Activated CD4-positive, alpha-beta T cell treated with anti-CD3 and anti-CD28 coated beads, Interleukin-2, amount 50 U/mL, for 4 hours (primary cell): Measurements from ENCODE around the gene LRRTM2.
"Not testable (repeated sequence)": the region's sequence is repeated elsewhere in the genome, so short reads cannot be mapped to it uniquely, and the experiment has no call there.

Experiments
- DNase-seq, 2 experiments: peaks; one replicate each; pipeline ENCODE4 v3.0.0-alpha.2; 2020

The LRRTM2 gene

GRCh38 chr5:138874771-138875551, at the start of gene LRRTM2:
Gene LRRTM2, minus strand, starts transcription at chr5:138875335. Its CDS starts 424 bp downstream, at chr5:138874911.
- DNase-seq = no peak

GRCh38 chr5:138922494-138922893, 47.4 kb upstream of the LRRTM2 start:
- DNase-seq = no peak

DNA sequence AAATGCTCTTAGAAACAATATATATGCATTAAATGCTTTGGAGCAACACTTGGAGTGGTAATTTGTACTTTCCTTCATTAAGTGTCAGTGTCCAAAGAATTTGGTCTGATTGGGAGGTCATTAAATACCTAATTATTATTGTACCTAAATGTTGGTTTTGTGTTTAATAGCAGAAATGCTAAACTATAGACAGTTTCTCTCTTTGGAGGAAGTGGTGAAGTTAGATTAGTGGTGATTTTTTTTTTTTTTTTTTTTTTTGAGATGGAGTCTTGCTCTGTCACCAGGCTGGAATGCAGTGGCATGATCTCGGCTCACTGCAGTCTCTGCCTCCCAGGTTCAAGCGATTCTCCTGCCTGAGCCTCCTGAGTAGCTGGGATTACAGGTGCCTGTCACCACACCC, 46.2 kb upstream of the LRRTM2 start:
- not testable (repeated sequence) for DNase-seq

- no peak for DNase-seq
Observed at GRCh38 chr5:138920181-138920580, 45.0 kb upstream of the LRRTM2 start.

DNA sequence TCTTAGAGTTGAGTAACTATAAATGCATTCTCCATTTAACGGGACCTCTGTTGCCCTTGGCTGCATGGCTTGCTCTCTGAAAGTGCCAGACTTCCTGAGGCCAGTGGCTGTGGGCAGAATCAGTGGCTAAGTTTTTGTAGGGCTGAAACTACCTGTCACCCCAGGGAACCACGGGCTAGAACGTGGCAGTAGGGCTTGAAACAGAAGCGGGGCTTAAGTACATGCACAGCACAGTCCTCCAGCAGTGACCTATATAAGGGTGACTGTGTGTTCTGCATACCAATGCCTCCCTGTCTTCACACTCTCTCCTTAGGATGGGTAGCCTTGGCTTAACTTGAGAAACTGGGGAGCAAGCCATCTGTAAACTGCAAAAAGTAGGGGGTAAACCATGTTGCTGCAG, 43.6 kb upstream of the LRRTM2 start:
- DNase-seq = no peak

DNA sequence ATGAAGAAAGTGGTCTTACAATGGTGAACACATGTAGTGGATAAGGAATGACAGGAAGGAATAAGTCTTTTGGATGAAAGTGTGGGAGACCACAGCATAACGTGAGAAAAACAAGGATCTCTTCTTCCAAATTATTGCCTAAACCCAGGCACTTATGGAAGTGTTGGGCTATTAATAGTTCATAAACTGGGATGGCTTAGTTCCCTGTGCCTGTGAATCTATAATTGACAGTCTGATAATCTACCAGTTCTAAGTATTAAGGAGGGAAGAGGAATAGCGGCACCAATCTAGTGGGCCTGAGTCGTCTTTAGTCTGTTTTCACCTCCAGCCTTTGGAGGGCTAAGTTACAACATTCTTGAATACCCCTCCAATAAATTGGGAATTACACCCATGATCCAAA, 39.2 kb upstream of the LRRTM2 start:
- no peak for DNase-seq

DNA sequence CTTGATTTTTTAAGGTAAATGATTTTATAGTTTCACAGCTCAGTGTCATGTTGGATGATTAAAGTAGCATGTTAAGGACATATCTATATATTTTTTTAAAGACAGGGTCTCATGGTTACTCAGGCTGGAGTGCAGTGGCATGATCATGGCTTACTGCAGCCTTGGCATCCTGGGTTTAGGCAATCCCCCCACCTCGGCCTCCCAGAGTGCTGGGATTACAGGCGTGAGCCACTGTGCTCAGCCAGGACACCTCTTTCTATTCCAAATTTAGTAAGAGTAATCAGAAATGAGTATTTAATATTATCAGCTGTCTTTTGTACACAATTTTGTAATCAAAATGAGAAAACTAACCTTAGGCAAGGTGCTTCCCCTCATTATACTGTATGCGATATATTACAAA, 38.6 kb upstream of the LRRTM2 start:
- DNase-seq = no peak

DNA sequence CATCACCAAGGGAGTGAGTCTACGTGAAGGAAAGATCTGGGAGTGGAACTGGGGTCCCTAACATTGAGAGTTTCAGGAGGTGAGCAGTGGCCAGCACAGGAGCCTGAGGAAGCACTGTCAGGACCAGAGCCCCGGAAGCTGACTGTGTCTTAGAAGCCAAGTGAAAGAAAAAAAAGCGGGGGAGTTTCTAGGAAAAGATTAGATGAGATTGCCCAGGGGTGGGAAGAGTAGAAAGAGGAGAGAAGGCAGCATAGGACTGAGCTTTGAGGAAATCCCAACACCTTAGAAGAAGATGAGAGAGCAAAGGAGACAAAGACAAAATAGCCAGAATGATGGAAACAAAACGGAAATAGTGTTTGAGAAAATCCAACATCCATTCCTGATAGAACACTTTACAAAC, 37.0 kb upstream of the LRRTM2 start:
- no peak for DNase-seq

GRCh38 chr5:138911441-138911840, 36.3 kb upstream of the LRRTM2 start:
- DNase-seq = no peak

DNA sequence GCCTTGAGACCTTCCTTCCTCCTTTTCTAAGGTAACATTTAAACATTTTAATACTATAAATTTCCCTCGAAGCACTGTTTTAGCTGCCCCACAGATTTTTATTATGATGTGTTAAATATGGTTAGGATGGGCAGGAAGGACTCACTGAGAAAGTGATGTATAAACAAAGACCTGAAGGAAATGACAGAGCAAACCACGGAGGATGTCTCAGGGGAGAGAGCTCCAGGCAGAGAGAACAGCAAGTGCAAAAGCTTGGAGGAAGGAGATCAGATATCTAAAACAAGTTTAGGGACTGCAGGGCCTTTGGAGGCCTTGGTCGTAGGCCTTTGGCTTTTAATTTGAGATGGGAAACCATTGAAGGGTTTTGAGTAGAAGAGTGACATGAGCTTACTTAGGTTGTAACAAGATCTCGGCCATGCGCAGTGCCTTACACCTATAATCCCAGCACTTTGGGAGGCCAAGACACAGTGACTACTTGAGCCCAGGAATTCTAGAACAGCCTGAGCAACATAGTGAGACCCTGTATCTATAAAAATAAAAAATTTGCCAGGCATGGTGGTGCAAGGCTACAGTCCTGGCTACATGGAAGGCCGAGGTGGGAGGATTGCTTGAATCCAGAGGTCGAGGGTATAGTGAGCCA, 35.5 kb upstream of the LRRTM2 start:
- no peak for DNase-seq

DNA sequence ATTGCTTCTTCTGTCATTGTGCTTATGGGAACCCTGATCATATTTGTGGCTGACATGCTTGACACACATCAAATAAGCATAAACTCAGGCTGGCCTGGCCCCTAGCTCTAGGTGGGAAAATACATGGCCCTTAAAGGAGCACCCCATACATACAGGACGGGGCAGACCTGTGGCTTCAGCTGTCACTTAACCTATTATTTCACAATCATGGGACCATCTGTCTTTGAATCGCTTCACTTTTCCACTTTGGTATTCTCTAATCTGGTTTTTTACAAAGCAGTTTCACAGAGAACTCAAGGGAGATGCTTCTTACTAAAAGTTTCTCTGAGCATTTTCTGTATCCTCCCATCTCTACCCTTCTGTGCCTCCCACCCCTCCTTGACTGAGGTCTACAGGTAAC, 34.6 kb upstream of the LRRTM2 start:
- DNase-seq = no peak

DNA sequence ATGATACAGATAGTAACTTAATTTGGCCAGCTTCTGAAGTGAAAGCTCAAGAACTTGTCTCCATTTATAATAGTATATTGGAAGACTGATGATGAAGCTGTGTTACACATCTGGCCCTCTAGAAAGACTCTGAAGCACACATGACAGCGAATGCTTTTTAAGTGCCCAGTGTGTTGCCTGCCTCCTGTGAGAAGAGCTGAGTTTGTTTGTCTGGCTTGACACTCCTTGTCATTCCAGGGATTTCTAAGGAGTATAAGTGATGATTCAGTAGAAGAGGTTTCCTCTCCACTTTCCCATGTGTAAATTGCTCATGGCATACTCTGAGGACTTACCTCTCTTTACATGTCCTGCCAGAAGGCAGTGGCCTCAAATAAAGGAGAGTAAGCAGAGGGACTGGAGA, 30.4 kb upstream of the LRRTM2 start:
- no peak for DNase-seq

DNA sequence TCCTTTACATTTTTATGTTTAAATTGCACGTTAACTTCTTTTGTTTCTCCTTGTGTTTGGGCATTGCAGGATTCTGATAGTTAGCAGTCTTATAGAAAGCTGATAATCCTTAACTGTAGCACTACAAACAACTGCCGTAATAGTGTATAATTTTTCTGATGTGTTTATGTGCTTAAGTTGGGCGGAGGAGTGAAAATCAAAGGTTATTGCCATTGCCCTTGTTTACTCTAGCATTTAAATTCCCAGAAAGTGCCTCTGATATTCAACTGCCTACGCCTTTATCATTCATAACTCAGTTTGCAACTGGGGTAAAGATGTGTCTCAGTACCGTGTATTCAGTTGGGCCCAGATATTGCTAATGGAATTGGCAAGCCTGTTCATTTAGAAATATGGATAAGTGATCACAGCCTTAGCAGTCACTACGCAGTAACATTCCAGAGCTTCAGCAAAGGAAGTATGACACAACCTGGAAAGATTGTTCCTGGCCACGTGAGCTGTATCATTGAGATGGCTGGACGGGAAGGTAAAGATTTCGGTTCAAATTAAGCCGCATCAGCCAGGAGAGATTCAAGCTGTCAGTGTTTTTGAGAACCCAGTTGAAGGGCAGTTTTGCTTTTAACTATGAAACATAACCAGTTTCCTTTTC, 28.1 kb upstream of the LRRTM2 start:
- no peak for DNase-seq

DNA sequence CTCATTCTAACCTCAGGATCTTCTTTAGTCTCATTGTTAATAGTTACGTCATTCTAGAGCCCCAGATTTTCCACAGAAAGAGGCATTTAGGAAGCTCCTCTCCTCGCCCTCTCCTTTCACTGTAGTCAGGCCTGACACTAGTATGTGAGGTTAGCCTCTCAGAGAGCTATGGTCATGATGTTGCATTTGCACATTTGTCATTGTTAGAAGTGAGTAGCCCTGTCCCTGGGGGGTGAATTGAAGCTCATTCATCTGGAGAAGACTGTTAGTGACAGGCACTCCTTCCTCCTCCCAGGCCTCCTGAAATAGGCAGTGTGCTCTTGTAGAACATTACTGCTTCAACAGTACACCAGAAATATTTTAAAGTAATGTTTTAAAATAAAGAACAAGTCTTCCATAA, 26.6 kb upstream of the LRRTM2 start:
- no peak for DNase-seq

- DNase-seq = no peak
Observed at GRCh38 chr5:138900281-138900965, 25.3 kb upstream of the LRRTM2 start.

DNA sequence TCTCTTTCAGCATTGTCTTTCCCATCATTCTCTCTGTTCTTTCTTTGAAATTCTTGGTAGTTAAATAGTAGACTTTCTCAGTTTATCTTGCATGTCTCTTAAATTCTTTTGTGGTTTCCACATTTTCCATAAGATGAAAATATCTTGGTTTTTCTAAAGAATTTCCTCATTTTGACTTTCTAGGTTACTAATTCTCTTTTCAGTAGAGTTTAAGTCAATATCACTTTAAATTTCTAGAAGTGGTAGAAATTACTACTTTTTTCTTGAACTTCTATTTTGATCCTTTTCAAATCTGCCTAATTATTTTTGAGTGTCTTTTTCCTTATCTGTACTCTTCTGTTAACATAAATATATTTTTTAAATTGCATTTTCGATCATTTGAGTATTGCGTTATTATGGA, 23.6 kb upstream of the LRRTM2 start:
- DNase-seq = no peak

GRCh38 chr5:138898299-138898698, 23.2 kb upstream of the LRRTM2 start:
- no peak for DNase-seq

- no peak for DNase-seq
Observed at GRCh38 chr5:138895918-138896317, 20.8 kb upstream of the LRRTM2 start.

DNA sequence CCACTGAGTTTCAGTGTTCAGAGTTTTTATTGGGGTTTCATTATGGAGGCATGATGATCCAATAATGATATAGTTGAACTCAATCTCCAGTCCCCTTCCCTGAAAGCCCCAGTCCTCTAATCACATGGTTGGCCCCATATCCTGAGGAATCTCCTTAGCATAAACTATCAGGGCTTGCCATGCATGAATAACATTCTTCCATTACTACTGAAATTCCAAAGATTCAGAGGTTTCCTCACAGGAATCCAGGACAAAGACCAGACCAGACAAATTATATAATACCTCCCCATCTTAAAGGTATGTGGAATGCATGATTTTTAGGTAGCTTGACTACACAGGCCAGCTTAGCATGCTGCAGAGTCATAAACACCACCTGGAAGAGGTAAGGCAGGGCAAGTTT, 15.5 kb upstream of the LRRTM2 start:
- DNase-seq = no peak

- no peak for DNase-seq
Observed at GRCh38 chr5:138889994-138890393, 14.9 kb upstream of the LRRTM2 start.

DNA sequence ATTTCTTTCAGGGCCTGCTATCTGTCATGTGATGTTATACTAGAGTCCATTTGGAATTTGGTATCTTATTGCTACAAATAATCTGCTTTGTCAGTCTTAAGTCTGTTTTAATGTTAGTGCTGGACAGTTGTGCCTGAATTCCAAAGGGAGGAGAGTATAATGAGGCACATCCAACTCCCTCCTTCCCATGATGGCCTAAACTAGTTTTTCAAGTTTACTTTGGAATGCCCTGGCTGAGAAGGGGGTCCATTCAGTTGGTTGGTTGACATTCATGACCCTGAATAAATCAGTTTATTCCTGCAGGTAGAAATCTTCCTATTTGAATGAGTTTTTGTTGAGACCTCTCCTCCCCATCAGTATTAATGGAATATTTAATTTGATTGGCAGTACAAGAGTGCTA, 9.4 kb upstream of the LRRTM2 start:
- no peak for DNase-seq

- no peak for DNase-seq
Observed at GRCh38 chr5:138884094-138884493, 9.0 kb upstream of the LRRTM2 start.

DNA sequence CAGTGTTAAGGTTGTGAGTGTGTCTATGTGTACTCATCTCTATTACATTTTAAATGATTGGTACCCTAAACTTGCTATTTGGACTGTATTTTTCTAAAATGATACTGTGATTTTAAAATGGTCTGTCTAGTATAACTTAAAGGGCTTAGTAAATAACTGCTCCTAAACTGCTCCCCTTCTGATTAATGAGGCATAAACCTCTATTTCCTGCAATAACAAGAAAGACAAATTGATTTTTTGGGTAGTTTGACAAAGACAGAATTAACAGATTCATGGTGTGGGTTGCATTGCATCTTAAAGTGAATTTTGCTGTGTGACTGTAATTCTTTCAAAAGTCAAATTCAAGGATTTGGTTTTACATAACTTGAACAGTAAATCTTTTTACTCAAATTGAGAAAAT, 8.1 kb upstream of the LRRTM2 start:
- DNase-seq = no peak
